Measurements from ENCODE around the gene LTBP2.

LTBP2 gene

DNA sequence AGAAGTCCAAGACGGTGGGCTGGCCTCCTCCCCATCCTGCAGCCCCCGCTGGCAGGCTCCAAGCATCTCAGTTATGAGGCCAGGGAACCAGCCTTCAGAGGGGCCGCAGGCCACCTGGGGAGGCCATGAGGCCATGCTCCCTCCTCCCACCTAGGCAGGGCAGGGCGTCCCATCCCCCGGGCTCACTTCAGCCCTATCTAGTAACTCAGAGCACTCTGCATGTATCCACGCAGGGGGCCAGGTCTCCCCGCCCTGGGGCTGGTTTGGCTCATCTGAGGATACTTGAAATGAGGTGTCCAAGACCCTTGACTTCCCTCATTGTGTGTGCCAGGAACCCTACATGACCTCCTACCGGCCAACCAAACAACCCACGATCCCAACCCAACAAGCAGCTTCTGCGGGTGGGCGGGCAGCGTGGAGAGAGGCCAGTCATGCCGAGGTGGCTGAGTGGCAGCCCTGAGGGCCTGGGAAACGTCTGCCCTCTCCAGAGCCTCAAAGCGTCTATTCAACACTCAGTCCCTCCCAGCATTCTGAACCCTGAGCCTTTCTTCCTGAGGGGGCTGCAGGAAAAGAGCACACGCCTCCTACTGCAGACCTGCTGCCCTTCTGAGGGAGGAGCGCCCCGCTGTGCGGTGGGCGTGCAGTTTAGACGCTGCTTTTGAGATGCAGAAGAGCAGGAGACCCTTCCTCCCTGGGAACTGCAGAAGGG is 101.7 kb downstream of the LTBP2 start:
- no peak overlapping the region for H3K27ac ChIP-seq (replicated peaks)
- no peaks in the 10 kb centered on the region for H3K27me3 ChIP-seq (ENCODE audit: insufficient read depth, poor library complexity, severe bottlenecking)
- no peak overlapping the region for H3K4me3 ChIP-seq (replicated peaks; ENCODE audit: insufficient read depth, low read length)
- no peak for DNase-seq (ENCODE audit: low read depth in 1 of 2, low spot score in 1 of 2)
- TF ChIP-seq SPI1 (IDR thresholded peaks at IDR 0.05; ENCODE audit: borderline replicate concordance, low read depth) (no peak), POLR2AphosphoS5 (IDR thresholded peaks at IDR 0.05; ENCODE audit: low read depth) (no peak), GABPA (IDR thresholded peaks at IDR 0.05; ENCODE audit: low read depth) (no peak)
- TF ChIP-seq, protein P1, sequence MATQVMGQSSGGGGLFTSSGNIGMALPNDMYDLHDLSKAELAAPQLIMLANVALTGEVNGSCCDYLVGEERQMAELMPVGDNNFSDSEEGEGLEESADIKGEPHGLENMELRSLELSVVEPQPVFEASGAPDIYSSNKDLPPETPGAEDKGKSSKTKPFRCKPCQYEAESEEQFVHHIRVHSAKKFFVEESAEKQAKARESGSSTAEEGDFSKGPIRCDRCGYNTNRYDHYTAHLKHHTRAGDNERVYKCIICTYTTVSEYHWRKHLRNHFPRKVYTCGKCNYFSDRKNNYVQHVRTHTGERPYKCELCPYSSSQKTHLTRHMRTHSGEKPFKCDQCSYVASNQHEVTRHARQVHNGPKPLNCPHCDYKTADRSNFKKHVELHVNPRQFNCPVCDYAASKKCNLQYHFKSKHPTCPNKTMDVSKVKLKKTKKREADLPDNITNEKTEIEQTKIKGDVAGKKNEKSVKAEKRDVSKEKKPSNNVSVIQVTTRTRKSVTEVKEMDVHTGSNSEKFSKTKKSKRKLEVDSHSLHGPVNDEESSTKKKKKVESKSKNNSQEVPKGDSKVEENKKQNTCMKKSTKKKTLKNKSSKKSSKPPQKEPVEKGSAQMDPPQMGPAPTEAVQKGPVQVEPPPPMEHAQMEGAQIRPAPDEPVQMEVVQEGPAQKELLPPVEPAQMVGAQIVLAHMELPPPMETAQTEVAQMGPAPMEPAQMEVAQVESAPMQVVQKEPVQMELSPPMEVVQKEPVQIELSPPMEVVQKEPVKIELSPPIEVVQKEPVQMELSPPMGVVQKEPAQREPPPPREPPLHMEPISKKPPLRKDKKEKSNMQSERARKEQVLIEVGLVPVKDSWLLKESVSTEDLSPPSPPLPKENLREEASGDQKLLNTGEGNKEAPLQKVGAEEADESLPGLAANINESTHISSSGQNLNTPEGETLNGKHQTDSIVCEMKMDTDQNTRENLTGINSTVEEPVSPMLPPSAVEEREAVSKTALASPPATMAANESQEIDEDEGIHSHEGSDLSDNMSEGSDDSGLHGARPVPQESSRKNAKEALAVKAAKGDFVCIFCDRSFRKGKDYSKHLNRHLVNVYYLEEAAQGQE (IDR thresholded peaks at IDR 0.05; ENCODE audit: insufficient replicate concordance, low read depth), result no peak
- TF ChIP-seq, protein P2, sequence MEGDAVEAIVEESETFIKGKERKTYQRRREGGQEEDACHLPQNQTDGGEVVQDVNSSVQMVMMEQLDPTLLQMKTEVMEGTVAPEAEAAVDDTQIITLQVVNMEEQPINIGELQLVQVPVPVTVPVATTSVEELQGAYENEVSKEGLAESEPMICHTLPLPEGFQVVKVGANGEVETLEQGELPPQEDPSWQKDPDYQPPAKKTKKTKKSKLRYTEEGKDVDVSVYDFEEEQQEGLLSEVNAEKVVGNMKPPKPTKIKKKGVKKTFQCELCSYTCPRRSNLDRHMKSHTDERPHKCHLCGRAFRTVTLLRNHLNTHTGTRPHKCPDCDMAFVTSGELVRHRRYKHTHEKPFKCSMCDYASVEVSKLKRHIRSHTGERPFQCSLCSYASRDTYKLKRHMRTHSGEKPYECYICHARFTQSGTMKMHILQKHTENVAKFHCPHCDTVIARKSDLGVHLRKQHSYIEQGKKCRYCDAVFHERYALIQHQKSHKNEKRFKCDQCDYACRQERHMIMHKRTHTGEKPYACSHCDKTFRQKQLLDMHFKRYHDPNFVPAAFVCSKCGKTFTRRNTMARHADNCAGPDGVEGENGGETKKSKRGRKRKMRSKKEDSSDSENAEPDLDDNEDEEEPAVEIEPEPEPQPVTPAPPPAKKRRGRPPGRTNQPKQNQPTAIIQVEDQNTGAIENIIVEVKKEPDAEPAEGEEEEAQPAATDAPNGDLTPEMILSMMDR (IDR thresholded peaks at IDR 0.05; ENCODE audit: insufficient read depth, low read length), result no peak

DNA sequence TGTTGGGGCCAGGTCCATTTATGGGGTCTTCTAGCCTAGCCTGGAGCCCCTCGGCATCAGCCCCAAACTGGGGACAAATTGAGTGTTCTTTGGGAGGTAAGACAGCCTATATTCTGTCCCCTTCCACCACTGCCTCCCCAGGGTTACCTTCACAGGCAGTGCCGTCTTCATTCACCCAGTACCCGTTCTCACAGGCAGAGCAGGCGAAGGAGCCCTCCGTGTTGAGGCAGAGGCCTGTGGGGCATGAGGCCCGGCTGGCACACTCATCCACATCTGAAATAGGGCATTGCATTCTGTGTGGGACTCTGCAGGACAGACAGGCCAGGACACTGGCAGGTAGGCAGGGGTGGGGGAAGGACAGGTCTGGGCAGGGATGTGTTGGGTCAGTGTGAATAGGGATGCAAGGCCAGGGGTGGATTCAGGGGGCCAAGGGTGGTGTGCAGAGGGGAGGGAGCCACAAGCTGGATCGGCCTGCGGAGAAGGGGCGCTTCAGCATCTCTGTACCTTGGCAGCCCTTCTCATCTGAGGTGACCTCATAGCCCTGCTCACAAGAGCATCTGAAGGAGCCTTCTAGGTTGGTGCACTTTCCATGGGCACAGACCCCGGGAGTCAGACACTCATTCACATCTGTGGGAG is 102.3 kb downstream of the LTBP2 start:
- DNase-seq (ENCODE audit: low read depth in 1 of 2, low spot score in 1 of 2), result no peak
- no peaks in the 10 kb centered on the region for H3K27me3 ChIP-seq (ENCODE audit: insufficient read depth, poor library complexity, severe bottlenecking)
- TF ChIP-seq, protein P2 (IDR thresholded peaks at IDR 0.05; ENCODE audit: insufficient read depth, low read length), result no peak
- TF ChIP-seq POLR2AphosphoS5 (IDR thresholded peaks at IDR 0.05; ENCODE audit: low read depth), result no peak
- no peak for TF ChIP-seq GABPA (IDR thresholded peaks at IDR 0.05; ENCODE audit: low read depth)
- TF ChIP-seq, protein P1 (IDR thresholded peaks at IDR 0.05; ENCODE audit: insufficient replicate concordance, low read depth), result no peak
- no peak for TF ChIP-seq SPI1 (IDR thresholded peaks at IDR 0.05; ENCODE audit: borderline replicate concordance, low read depth)
- H3K4me3 ChIP-seq (replicated peaks; ENCODE audit: insufficient read depth, low read length), result no peak overlapping the region
- H3K27ac ChIP-seq (replicated peaks), result no peak overlapping the region

DNA sequence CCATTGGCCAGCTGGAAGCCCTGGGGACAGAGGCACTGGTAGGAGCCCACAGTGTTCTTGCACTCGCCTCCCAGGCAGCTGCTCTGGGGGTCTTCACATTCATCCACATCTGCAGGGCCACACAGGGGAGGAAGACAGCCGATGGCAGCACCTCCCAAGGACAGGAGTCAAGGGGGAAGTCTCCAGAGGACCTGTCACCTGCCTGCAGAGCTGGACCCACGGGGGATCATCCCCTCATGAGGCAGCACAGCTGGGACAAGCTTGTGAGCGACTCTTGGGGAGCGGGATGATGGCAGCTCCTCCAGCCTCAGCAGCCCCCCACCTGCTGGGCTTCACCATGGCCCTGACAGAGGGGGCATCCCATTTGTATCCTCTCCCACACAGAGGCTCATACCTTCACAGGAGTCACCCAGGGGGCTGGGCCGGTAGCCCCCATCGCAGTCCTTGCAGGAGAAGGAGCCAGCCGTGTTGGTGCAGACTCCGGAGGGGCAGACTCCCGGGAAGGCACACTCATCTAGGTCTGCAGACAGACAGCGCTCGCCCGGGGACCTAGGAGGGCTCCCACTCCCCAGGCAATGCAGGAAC is 103.1 kb downstream of the LTBP2 start:
- TF ChIP-seq GABPA (IDR thresholded peaks at IDR 0.05; ENCODE audit: low read depth) (no peak), SPI1 (IDR thresholded peaks at IDR 0.05; ENCODE audit: borderline replicate concordance, low read depth) (no peak), POLR2AphosphoS5 (IDR thresholded peaks at IDR 0.05; ENCODE audit: low read depth) (no peak)
- TF ChIP-seq, protein P1 (IDR thresholded peaks at IDR 0.05; ENCODE audit: insufficient replicate concordance, low read depth), result no peak
- TF ChIP-seq, protein P2 (IDR thresholded peaks at IDR 0.05; ENCODE audit: insufficient read depth, low read length), result no peak
- H3K27me3 ChIP-seq (ENCODE audit: insufficient read depth, poor library complexity, severe bottlenecking), result no peaks in the 10 kb centered on the region
- H3K4me3 ChIP-seq (replicated peaks; ENCODE audit: insufficient read depth, low read length), result no peak overlapping the region
- H3K27ac ChIP-seq (replicated peaks), result no peak overlapping the region
- no peak for DNase-seq (ENCODE audit: low read depth in 1 of 2, low spot score in 1 of 2)
